HG03159 (cell line): ENCODE measurements around the gene OR2A14.
"Not testable (repeated sequence)": the region's sequence is repeated elsewhere in the genome, so short reads cannot be mapped to it uniquely, and the experiment has no call there.

Experiments
- ATAC-seq: cut with Tn5 transposase; IDR thresholded peaks from one replicate; pipeline ENCODE4 v1.9.1; 2021; ENCODE audit warnings: mild to moderate bottlenecking, moderate library complexity; ENCODE audit not compliant: unreplicated experiment

Gene OR2A14

DNA sequence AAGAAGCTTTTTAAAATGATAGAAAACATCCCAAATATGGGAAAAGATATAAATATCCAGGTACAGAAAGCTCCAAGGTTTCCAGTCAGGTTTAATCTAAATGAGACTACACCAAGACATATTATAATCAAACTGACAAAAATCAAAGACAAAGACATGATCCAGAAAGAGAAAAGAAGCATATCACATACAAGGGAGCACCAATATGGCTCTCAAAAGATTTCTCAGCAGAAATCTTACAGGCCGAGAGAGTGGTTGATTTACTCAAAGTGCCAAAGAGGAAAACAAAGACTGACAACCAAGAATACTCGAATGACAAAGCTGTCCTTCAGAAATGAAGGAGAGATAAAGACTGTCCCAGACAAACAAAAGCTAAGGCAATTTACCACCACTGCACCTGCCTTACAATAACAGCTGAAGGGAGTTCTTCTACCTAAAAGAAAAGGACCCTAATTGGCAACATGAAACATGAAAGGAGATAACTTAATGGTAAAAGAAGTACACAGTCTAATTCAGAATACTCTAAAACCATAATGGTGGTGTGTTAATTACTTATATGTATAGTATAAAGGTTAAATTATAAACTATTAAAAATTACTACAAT lies 25.4 kb downstream of the OR2A14 start:
- ATAC-seq = no peak

DNA sequence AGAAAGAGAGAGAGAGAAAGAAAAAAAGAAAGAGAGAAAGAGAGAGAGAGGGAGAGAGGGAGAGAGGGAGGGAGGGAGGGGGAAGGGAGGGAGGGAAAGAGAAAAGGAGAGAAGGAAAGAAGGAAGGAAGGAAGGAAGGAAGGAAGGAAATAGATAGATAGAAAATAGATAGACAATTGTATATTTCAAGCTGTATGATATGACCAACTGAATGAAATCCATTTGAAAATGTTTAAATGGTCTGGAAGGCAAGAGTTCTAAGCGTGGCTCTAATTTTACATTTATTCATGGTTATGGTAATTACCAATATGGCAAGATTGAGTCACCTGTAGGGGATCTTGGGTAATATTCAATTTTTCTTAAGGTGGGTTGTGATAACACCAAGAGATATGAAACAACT lies 35.9 kb downstream of the OR2A14 start:
- ATAC-seq = no peak

DNA sequence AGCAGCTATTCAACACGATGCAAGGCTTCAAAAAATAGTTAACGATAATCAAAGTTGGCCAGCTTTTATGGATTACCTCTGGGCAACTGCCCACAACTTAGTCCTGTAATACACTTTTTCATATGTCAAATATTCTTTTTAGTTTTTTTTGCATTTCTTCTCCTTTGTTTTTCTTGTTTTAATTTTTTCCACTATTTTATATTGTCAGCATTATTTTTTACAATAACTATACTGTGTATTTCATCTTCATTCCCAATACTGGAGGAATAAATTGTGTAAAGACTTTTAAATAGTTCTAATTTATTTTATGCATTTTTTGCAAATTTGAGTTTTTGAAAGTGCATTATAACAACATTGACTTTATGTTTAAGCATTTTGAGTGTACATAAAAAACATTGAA lies 41.8 kb downstream of the OR2A14 start:
- ATAC-seq = no peak

DNA sequence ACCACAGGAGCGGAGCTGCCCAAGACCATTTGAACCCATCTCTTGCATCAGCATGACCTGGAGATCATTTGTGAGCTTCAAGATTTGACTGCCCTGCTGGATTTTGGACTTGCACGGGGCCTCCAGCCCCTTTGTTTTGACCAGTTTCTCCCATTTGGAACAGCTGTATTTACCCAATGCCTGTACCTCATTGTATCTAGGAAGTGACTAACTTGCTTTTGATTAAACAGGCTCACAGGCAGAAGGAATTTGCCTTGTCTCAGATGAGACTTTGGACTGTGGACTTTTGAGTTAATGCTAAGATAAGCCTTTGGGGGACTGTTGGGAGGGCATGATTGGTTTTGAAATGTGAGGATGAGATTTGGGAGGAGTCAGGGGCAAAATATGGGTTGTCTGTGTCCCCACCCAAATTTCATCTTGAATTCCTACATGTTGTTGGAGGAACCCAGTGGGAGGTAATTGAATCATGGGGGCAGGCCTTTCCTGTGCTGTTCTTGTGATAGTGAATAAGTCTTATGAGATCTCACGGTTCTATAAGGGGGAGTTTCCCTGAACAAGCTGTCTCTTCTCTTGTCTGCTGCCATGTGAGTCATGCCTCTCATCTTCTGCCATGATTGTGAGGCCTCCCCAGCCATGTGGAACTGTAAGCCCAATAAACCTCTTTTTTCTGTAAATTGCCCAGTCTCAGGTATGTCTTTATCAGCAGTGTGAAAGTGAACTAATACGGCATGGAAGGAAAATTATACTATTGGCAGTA lies 48.8 kb downstream of the OR2A14 start:
- not testable (repeated sequence) for ATAC-seq

DNA sequence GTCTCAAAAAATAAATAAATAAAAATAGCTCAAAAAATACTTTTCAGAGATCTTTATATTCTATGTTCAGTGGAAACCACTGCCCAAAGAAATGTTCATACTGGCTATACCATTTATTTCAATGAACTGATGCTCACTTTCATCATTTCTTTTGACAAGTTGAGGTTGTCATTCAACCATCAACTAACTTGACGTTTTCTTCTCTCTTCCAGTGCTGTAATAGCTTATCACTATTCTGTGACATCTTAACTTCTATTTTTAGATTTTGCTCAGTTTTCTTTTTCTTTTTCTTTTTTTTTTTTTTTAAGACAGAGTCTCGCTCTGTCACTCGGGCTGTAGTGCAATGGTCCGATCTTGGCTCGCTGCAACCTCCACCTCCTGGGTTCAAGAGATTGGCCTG lies 51.6 kb downstream of the OR2A14 start:
- ATAC-seq = no peak

DNA sequence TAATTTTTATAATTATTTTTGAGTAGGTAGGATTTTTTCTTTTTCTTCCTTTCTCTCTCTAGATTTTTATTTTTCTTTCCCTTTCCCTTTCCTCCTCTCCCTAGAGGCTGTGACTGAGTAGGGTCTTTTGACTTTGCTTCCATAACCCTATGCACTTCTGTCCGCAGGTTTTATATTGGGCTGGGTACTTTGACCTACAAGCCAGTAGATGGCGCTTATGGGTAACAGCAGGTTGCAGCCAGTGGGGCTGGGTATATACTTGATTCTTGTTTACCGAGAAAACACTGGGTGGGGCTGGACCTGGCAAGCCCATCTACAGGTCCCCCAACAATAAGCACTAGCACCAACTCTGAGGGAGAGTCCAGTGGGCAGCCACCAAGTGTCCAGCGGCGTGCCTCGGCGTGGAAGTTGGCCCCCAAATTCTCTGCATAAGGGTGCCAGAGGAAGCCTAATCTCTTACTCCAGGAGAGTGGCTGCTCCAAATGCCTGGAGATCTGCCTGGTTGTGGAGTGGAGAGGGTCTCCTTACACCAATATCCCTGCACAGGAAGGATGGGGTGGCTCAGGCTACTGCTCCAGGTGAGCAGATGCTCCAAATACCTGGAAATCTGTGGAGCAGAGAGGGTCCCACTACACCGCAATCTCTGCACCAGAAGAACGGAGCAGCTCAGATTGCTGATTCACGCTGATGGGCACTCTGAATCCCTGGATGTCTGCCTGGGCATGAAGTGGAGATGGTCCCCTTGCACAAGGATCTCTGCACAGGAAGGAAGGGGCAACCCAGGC lies 55.6 kb downstream of the OR2A14 start:
- ATAC-seq = peak; percentile 98

DNA sequence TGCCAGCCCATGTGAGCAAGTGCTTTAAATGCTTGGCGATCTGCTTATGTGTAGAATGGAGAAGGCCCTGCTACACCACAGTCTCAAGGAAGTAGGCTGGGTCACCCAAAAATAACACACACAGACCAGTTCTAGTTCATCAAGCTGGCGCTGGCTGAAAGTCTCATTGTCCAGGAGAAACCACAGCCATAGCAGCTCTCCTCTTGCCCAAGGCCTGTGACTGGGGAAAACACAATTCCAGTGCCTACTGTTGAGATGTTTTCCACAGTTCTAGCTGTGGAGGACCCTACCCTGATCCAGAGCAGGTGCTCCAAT lies 56.1 kb downstream of the OR2A14 start:
- peak; percentile 29 for ATAC-seq
